ENCODE measurements around the gene KRT16. TPM values are rescaled to one million over a fixed set of nuclear protein-coding genes. Genes with fewer than 3 reads are reported as not detected.
"Not testable (repeated sequence)": the region's sequence is repeated elsewhere in the genome, so short reads cannot be mapped to it uniquely, and the experiment has no call there.

Gene KRT16
- polyA plus RNA-seq (2013, experiment 1 of 2) = not detected
- polyA plus RNA-seq (2013, experiment 2 of 2) = not detected

- H3K36me3 ChIP-seq (ENCODE audit: control insufficient read depth, insufficient read depth, low read length); H3K27ac ChIP-seq (ENCODE audit: low read depth, low read length, severe bottlenecking); H3K4me1 ChIP-seq (ENCODE audit: control insufficient read depth, insufficient read depth, low read length, poor library complexity, severe bottlenecking); H3K9me3 ChIP-seq (ENCODE audit: control insufficient read depth, low read length); H3K4me3 ChIP-seq (ENCODE audit: extremely low read depth, insufficient read depth, low read length, poor library complexity, severe bottlenecking): not testable (repeated sequence)
- WGBS, 2 experiments (ENCODE audit: insufficient coverage in 2 of 2) = 82 to 86% methylated on average over 21 to 26 of the region's 31 CpGs
Observed at GRCh38 chr17:41612376-41613160, at the start of gene KRT16. TSS of gene KRT16 (minus strand) at chr17:41612767. CDS start at chr17:41612688, 79 bp downstream.

- H3K36me3 ChIP-seq (ENCODE audit: control insufficient read depth, insufficient read depth, low read length) = no peaks in the 10 kb centered on the region
- no peak overlapping the region for H3K4me3 ChIP-seq (ENCODE audit: extremely low read depth, insufficient read depth, low read length, poor library complexity, severe bottlenecking)
- peaks cover 4% of the 10 kb centered on the region for H3K4me1 ChIP-seq (ENCODE audit: control insufficient read depth, insufficient read depth, low read length, poor library complexity, severe bottlenecking)
- 80 to 88% methylated on average over 6 of the region's 8 CpGs for WGBS, 2 experiments (ENCODE audit: insufficient coverage in 2 of 2)
- H3K9me3 ChIP-seq (ENCODE audit: control insufficient read depth, low read length) = no peaks in the 10 kb centered on the region
- no peak overlapping the region for H3K27ac ChIP-seq (ENCODE audit: low read depth, low read length, severe bottlenecking)
Observed at GRCh38 chr17:41660221-41660711, 47.7 kb upstream of the KRT16 start.

GRCh38 chr17:41659427-41660212, 47.1 kb upstream of the KRT16 start:
- Histone ChIP-seq H3K4me1 (ENCODE audit: control insufficient read depth, insufficient read depth, low read length, poor library complexity, severe bottlenecking) (peaks cover 4% of the 10 kb centered on the region), H3K4me3 (ENCODE audit: extremely low read depth, insufficient read depth, low read length, poor library complexity, severe bottlenecking) (no peak overlapping the region), H3K9me3 (ENCODE audit: control insufficient read depth, low read length) (no peaks in the 10 kb centered on the region), H3K36me3 (ENCODE audit: control insufficient read depth, insufficient read depth, low read length) (no peaks in the 10 kb centered on the region), H3K27ac (ENCODE audit: low read depth, low read length, severe bottlenecking) (no peak overlapping the region)
- WGBS, 2 experiments (ENCODE audit: insufficient coverage in 2 of 2) = 86 to 88% methylated on average over 8 to 10 of the region's 11 CpGs

GRCh38 chr17:41658846-41659245, 46.3 kb upstream of the KRT16 start:
- Histone ChIP-seq H3K27ac (ENCODE audit: low read depth, low read length, severe bottlenecking) (no peak overlapping the region), H3K36me3 (ENCODE audit: control insufficient read depth, insufficient read depth, low read length) (no peaks in the 10 kb centered on the region), H3K4me1 (ENCODE audit: control insufficient read depth, insufficient read depth, low read length, poor library complexity, severe bottlenecking) (peaks cover 4% of the 10 kb centered on the region), H3K9me3 (ENCODE audit: control insufficient read depth, low read length) (no peaks in the 10 kb centered on the region), H3K4me3 (ENCODE audit: extremely low read depth, insufficient read depth, low read length, poor library complexity, severe bottlenecking) (no peak overlapping the region)
- 63 to 90% methylated on average over 3 to 5 of the region's 5 CpGs for WGBS, 2 experiments (ENCODE audit: insufficient coverage in 2 of 2)

GRCh38 chr17:41657936-41658335, 45.4 kb upstream of the KRT16 start:
- 94 to 96% methylated on average over 10 to 12 of the region's 12 CpGs for WGBS, 2 experiments (ENCODE audit: insufficient coverage in 2 of 2)
- Histone ChIP-seq H3K27ac (ENCODE audit: low read depth, low read length, severe bottlenecking) (no peak overlapping the region), H3K4me3 (ENCODE audit: extremely low read depth, insufficient read depth, low read length, poor library complexity, severe bottlenecking) (no peak overlapping the region), H3K36me3 (ENCODE audit: control insufficient read depth, insufficient read depth, low read length) (no peaks in the 10 kb centered on the region), H3K9me3 (ENCODE audit: control insufficient read depth, low read length) (no peaks in the 10 kb centered on the region), H3K4me1 (ENCODE audit: control insufficient read depth, insufficient read depth, low read length, poor library complexity, severe bottlenecking) (peaks cover 4% of the 10 kb centered on the region)

GRCh38 chr17:41657176-41657754, 44.7 kb upstream of the KRT16 start:
- 95 to 97% methylated on average over 11 to 13 of the region's 16 CpGs for WGBS, 2 experiments (ENCODE audit: insufficient coverage in 2 of 2)
- no peak overlapping the region for H3K4me3 ChIP-seq (ENCODE audit: extremely low read depth, insufficient read depth, low read length, poor library complexity, severe bottlenecking)
- peaks cover 4% of the 10 kb centered on the region for H3K4me1 ChIP-seq (ENCODE audit: control insufficient read depth, insufficient read depth, low read length, poor library complexity, severe bottlenecking)
- no peaks in the 10 kb centered on the region for H3K9me3 ChIP-seq (ENCODE audit: control insufficient read depth, low read length)
- H3K36me3 ChIP-seq (ENCODE audit: control insufficient read depth, insufficient read depth, low read length) = no peaks in the 10 kb centered on the region
- H3K27ac ChIP-seq (ENCODE audit: low read depth, low read length, severe bottlenecking) = no peak overlapping the region

- Histone ChIP-seq H3K27ac (ENCODE audit: low read depth, low read length, severe bottlenecking) (no peak overlapping the region), H3K9me3 (ENCODE audit: control insufficient read depth, low read length) (no peaks in the 10 kb centered on the region), H3K4me3 (ENCODE audit: extremely low read depth, insufficient read depth, low read length, poor library complexity, severe bottlenecking) (no peak overlapping the region), H3K4me1 (ENCODE audit: control insufficient read depth, insufficient read depth, low read length, poor library complexity, severe bottlenecking) (peaks cover 4% of the 10 kb centered on the region), H3K36me3 (ENCODE audit: control insufficient read depth, insufficient read depth, low read length) (no peaks in the 10 kb centered on the region)
- 94 to 95% methylated on average over 12 to 14 of the region's 16 CpGs for WGBS, 2 experiments (ENCODE audit: insufficient coverage in 2 of 2)
Observed at GRCh38 chr17:41656249-41657023, 43.9 kb upstream of the KRT16 start.

- Histone ChIP-seq H3K4me1 (ENCODE audit: control insufficient read depth, insufficient read depth, low read length, poor library complexity, severe bottlenecking) (peaks cover 4% of the 10 kb centered on the region), H3K9me3 (ENCODE audit: control insufficient read depth, low read length) (no peaks in the 10 kb centered on the region), H3K27ac (ENCODE audit: low read depth, low read length, severe bottlenecking) (no peak overlapping the region), H3K36me3 (ENCODE audit: control insufficient read depth, insufficient read depth, low read length) (no peaks in the 10 kb centered on the region), H3K4me3 (ENCODE audit: extremely low read depth, insufficient read depth, low read length, poor library complexity, severe bottlenecking) (no peak overlapping the region)
- WGBS, 2 experiments (ENCODE audit: insufficient coverage in 2 of 2) = 39 to 50% methylated on average over 10 to 15 of the region's 18 CpGs
Observed at GRCh38 chr17:41655611-41656111, 43.1 kb upstream of the KRT16 start.

- Histone ChIP-seq H3K4me3 (ENCODE audit: extremely low read depth, insufficient read depth, low read length, poor library complexity, severe bottlenecking) (no peak overlapping the region), H3K9me3 (ENCODE audit: control insufficient read depth, low read length) (no peaks in the 10 kb centered on the region), H3K4me1 (ENCODE audit: control insufficient read depth, insufficient read depth, low read length, poor library complexity, severe bottlenecking) (peaks cover 4% of the 10 kb centered on the region), H3K36me3 (ENCODE audit: control insufficient read depth, insufficient read depth, low read length) (no peaks in the 10 kb centered on the region), H3K27ac (ENCODE audit: low read depth, low read length, severe bottlenecking) (no peak overlapping the region)
- 86 to 96% methylated on average over 14 to 19 of the region's 24 CpGs for WGBS, 2 experiments (ENCODE audit: insufficient coverage in 2 of 2)
Observed at GRCh38 chr17:41654678-41655607, 42.4 kb upstream of the KRT16 start.

Measured in mesodermal cell (in vitro differentiated cells).